DOHH2 (cell line): Measurements from ENCODE around the gene ATP11A.

Experiments used
- H3F3A ChIP-seq: fragments of 200-600 bp; sonication (generic), shearing (Covaris generic); 2 replicates; pipeline ENCODE4 v1.6.0; 2016; ENCODE audit warnings: antibody characterized with exemption, mild to moderate bottlenecking; ENCODE audit not compliant: control insufficient read depth, insufficient read depth
- H3K27ac ChIP-seq: fragments of 200-600 bp; sonication (generic); 2 replicates; pipeline ENCODE4 v1.5.1; 2014; ENCODE audit warnings: low read depth, mild to moderate bottlenecking, low read length, moderate library complexity
- H3K27me3 ChIP-seq: fragments of 200-600 bp; sonication (generic); 2 replicates; pipeline ENCODE4 v1.6.1; 2014; ENCODE audit warnings: mild to moderate bottlenecking, low read length, mixed read lengths; ENCODE audit not compliant: control insufficient read depth
- H3K36me3 ChIP-seq: fragments of 200-600 bp; sonication (generic); 2 replicates; pipeline ENCODE4 v1.6.1; 2014; ENCODE audit warnings: mild to moderate bottlenecking, low read length, moderate library complexity, mixed read lengths; ENCODE audit not compliant: control insufficient read depth
- H3K4me1 ChIP-seq: fragments of 200-600 bp; sonication (generic); 2 replicates; pipeline ENCODE4 v1.6.1; 2014; ENCODE audit warnings: mild to moderate bottlenecking, low read length, mixed read lengths; ENCODE audit not compliant: control insufficient read depth
- H3K4me2 ChIP-seq: fragments of 200-600 bp; sonication (generic); 2 replicates; pipeline ENCODE4 v1.6.0; 2014; ENCODE audit warnings: mild to moderate bottlenecking, low read length, moderate library complexity
- H3K4me3 ChIP-seq: fragments of 200-600 bp; sonication (generic); 2 replicates; pipeline ENCODE4 v1.5.1; 2014; ENCODE audit warnings: mild to moderate bottlenecking, low read length, mixed read lengths
- H3K79me2 ChIP-seq: fragments of 200-600 bp; sonication (generic); 2 replicates; pipeline ENCODE4 v1.6.1; 2014; ENCODE audit warnings: mild to moderate bottlenecking, low read length, mixed read lengths; ENCODE audit not compliant: control insufficient read depth
- H3K9me2 ChIP-seq: fragments of 200-600 bp; sonication (generic); replicated peaks from 2 replicates; pipeline ENCODE4 v1.6.1; 2014; ENCODE audit warnings: mild to moderate bottlenecking, low read length, mixed read lengths; ENCODE audit not compliant: control insufficient read depth
- H3K9me3 ChIP-seq: fragments of 200-600 bp; sonication (generic); 2 replicates; pipeline ENCODE4 v1.6.1; 2014; ENCODE audit warnings: antibody characterized with exemption, low read length, mixed read lengths; ENCODE audit not compliant: control insufficient read depth, insufficient read depth
- H4K20me1 ChIP-seq: fragments of 200-600 bp; sonication (generic); 2 replicates; pipeline ENCODE4 v1.6.0; 2014; ENCODE audit warnings: low read depth, mild to moderate bottlenecking, antibody characterized with exemption, low read length, moderate library complexity; ENCODE audit not compliant: control insufficient read depth, insufficient read depth
- EZH2phosphoT487 ChIP-seq: fragments of 200-600 bp; sonication (generic); IDR thresholded peaks from 2 replicates; pipeline ENCODE4 v1.6.1; 2017; ENCODE audit warnings: borderline replicate concordance, mild to moderate bottlenecking, antibody characterized with exemption, low read length, moderate library complexity, mixed read lengths
- TF ChIP-seq, protein P1 (sequence below): fragments of 200-600 bp; sonication (generic); IDR thresholded peaks from one replicate; pipeline ENCODE4 v1.5.1; 2014; ENCODE audit warnings: antibody characterized with exemption, mild to moderate bottlenecking, low read depth, low read length; ENCODE audit not compliant: poor library complexity, severe bottlenecking

Gene ATP11A

DNA sequence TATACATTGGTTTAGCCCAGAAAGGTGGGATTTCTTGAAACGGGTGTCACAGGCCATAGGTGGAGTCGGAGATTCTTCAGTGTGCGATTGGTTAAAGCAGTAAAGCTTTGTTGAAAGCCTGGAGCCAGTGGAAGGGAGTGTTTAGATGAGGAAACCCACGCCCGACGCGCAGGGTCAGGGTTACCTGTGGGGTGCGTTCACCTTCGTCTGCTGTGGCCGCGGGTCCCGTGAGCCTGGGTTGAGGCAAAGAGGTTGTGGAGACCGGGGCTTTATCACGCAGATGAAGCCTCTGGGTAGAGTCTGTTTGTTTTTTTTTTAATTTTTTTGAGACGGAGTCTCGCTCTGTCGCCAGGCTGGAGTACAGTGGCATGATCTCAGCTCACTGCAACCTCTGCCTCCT, 30.4 kb downstream of the ATP11A start:
- Histone ChIP-seq H3K9me2 (no peaks in the 10 kb centered on the region), H3K4me3 (no peak overlapping the region), H4K20me1 (peaks cover 12% of the 10 kb centered on the region; the same call in 1 of the 2 replicates), H3K36me3 (no peaks in the 10 kb centered on the region), H3K27ac (no peak overlapping the region), H3K4me1 (peaks cover 11% of the 10 kb centered on the region), H3K4me2 (no peak overlapping the region), H3F3A (peaks cover 4% of the 10 kb centered on the region; the same call in 1 of the 2 replicates), H3K9me3 (no peaks in the 10 kb centered on the region), H3K27me3 (no peaks in the 10 kb centered on the region), H3K79me2 (peaks cover 20% of the 10 kb centered on the region)
- TF ChIP-seq EZH2phosphoT487, result no peak
- TF ChIP-seq, protein P1, sequence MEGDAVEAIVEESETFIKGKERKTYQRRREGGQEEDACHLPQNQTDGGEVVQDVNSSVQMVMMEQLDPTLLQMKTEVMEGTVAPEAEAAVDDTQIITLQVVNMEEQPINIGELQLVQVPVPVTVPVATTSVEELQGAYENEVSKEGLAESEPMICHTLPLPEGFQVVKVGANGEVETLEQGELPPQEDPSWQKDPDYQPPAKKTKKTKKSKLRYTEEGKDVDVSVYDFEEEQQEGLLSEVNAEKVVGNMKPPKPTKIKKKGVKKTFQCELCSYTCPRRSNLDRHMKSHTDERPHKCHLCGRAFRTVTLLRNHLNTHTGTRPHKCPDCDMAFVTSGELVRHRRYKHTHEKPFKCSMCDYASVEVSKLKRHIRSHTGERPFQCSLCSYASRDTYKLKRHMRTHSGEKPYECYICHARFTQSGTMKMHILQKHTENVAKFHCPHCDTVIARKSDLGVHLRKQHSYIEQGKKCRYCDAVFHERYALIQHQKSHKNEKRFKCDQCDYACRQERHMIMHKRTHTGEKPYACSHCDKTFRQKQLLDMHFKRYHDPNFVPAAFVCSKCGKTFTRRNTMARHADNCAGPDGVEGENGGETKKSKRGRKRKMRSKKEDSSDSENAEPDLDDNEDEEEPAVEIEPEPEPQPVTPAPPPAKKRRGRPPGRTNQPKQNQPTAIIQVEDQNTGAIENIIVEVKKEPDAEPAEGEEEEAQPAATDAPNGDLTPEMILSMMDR, result no peak

DNA sequence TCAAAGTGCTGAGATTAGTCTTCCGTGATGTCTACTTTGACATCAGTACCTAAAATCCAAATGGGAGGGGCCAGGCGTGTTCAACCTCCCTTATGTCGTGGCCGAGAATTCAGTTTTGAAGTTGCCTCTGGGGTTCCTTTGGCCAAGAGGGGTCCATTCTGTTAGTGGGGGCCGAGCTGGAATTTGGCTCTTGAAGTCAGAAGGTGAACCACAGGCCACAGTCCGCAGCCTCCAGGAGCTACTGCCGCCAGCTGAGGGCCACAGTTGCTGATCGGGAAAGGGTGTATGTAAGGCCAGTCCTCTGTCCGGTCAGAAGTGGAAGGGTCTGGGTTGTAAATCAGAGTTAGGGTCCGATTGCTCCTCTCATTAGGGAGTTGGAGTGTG, 31.0 kb downstream of the ATP11A start:
- H3K4me3 ChIP-seq, result no peak overlapping the region
- no peaks in the 10 kb centered on the region for H3K27me3 ChIP-seq
- H3K4me2 ChIP-seq, result no peak overlapping the region
- no peaks in the 10 kb centered on the region for H3K36me3 ChIP-seq
- no peak overlapping the region for H3K27ac ChIP-seq
- H3K9me2 ChIP-seq, result no peaks in the 10 kb centered on the region
- H3K4me1 ChIP-seq, result peaks cover 15% of the 10 kb centered on the region
- H3K9me3 ChIP-seq, result no peaks in the 10 kb centered on the region
- H3F3A ChIP-seq, result peaks cover 4% of the 10 kb centered on the region; the same call in 1 of the 2 replicates
- H4K20me1 ChIP-seq, result peaks cover 11% of the 10 kb centered on the region; the same call in 1 of the 2 replicates
- H3K79me2 ChIP-seq, result peaks cover 19% of the 10 kb centered on the region
- TF ChIP-seq, protein P1, result no peak
- TF ChIP-seq EZH2phosphoT487, result no peak

DNA sequence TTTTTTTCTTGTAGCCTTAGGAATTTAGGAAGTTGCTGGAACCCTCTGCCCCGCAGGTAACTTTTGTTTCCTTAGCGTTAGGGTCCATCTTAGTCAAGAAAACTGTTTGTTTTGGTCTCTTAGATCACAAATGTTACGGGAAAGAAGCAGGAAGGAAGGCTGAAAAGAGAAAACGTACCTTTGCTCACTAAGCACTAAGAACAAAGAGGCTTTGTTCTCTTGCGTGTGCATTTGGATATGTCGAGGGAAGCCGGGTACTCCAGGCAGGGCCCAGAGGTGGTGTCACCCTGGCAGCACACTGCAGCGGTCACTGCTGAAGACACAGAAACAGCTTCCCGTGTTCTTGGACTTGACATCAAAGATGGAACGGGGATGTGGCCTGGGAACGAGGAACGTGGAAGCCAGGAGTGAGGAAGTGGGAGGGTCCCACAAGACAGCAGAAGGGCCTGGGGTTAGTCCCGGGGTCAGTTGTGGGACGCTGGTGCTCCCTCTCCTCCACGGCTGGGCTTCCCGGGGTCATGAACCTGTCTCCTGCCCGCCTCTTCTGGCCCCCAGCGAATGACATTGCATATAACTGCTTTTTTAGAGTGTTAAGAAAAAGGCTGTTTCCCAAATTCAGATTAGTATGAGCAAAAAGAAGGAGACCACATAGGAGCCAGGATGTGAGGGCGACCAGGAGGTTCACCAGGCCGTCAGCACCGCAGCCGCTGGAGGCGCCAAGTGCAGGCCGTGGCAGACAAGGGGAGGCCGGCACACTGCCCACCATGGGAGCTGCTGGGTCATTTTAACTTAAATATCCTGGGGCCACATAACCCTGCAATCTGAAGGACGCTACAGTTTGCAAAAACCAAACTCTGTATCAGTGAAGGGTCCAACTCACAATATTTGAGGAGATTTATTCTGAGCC, 31.6 kb downstream of the ATP11A start:
- no peak overlapping the region for H3K4me2 ChIP-seq
- no peaks in the 10 kb centered on the region for H3K9me3 ChIP-seq
- peaks cover 4% of the 10 kb centered on the region; the same call in 1 of the 2 replicates for H3F3A ChIP-seq
- TF ChIP-seq, protein P1, result no peak
- no peak for TF ChIP-seq EZH2phosphoT487
- H3K4me1 ChIP-seq, result peaks cover 11% of the 10 kb centered on the region
- peaks cover 12% of the 10 kb centered on the region for H3K79me2 ChIP-seq
- H3K27ac ChIP-seq, result no peak overlapping the region
- H4K20me1 ChIP-seq, result peaks cover 9% of the 10 kb centered on the region; the same call in 1 of the 2 replicates
- no peaks in the 10 kb centered on the region for H3K9me2 ChIP-seq
- no peaks in the 10 kb centered on the region for H3K36me3 ChIP-seq
- H3K4me3 ChIP-seq, result no peak overlapping the region
- no peaks in the 10 kb centered on the region for H3K27me3 ChIP-seq
